IMR-90 (cell line): ENCODE results near the gene HIGD2B. TPM values are rescaled to one million over a fixed set of nuclear protein-coding genes. Genes with fewer than 3 reads are reported as not detected.
"Not testable (repeated sequence)": the region's sequence is repeated elsewhere in the genome, so short reads cannot be mapped to it uniquely, and the experiment has no call there.

Experiments used
- ATAC-seq: fragments of 200-7000 bp; cut with Tn5 transposase; 2 replicates; pipeline ENCODE4 v1.9.1; 2020; ENCODE audit warnings: low read depth, mild to moderate bottlenecking, moderate library complexity
- BruUV-seq: library from RNA; stranded (reverse); fragments of 400-500 nt; replicated peaks from 2 replicates; lab custom pipeline; 2021; lab: Mats Ljungman, UMichigan
- CTCF ChIA-PET: fragments of 300-600 bp; formaldehyde crosslinking; extraction: SDS; loops from one replicate; lab custom pipeline; 2021; ENCODE audit warnings: antibody characterized with exemption; lab: Yijun Ruan, JAX
- POLR2A ChIA-PET: fragments of 300-600 bp; sonication (Branson Sonifier 250); formaldehyde crosslinking; loops from one replicate; lab custom pipeline; 2022; ENCODE audit warnings: antibody characterized with exemption; ENCODE audit not compliant: unreplicated experiment; lab: Charles Lee
- DNase-seq: peaks from one replicate; pipeline ENCODE4 v3.0.0; 2013
- H2AFZ ChIP-seq: replicated peaks from 2 replicates; pipeline ENCODE3; 2013; ENCODE audit warnings: low read length, mild to moderate bottlenecking; ENCODE audit not compliant: poor library complexity
- H2AK5ac ChIP-seq: 2 replicates; pipeline ENCODE4 v1.6.1; 2013; ENCODE audit warnings: low read depth, low read length, inconsistent platforms
- H2AK9ac ChIP-seq: replicated peaks from 2 replicates; pipeline ENCODE3; 2013; ENCODE audit warnings: mild to moderate bottlenecking, low read depth, low read length, moderate library complexity; ENCODE audit not compliant: poor library complexity
- H2BK120ac ChIP-seq: 2 replicates; pipeline ENCODE4 v1.6.1; 2013; ENCODE audit warnings: low read depth, low read length, inconsistent platforms
- H2BK15ac ChIP-seq: 3 replicates; pipeline ENCODE4 v1.6.1; 2013; ENCODE audit warnings: low read depth, low read length, inconsistent platforms
- H2BK20ac ChIP-seq: 2 replicates; pipeline ENCODE4 v1.6.1; 2013; ENCODE audit warnings: low read depth, mild to moderate bottlenecking, inconsistent platforms, low read length, moderate library complexity
- H2BK5ac ChIP-seq: 2 replicates; pipeline ENCODE4 v1.6.1; 2013; ENCODE audit warnings: mild to moderate bottlenecking, low read depth, low read length, inconsistent platforms; ENCODE audit not compliant: poor library complexity, severe bottlenecking
- H3K14ac ChIP-seq: replicated peaks from 2 replicates; pipeline ENCODE4 v1.6.1; 2013; ENCODE audit warnings: low read depth, low read length, inconsistent platforms
- H3K18ac ChIP-seq: 2 replicates; pipeline ENCODE4 v1.6.1; 2013; ENCODE audit warnings: low read depth, low read length, control low read depth
- H3K23ac ChIP-seq: 2 replicates; pipeline ENCODE4 v1.6.1; 2013; ENCODE audit warnings: low read depth, low read length, inconsistent platforms
- H3K27ac ChIP-seq: 2 replicates; pipeline ENCODE4 v1.5.1; 2013; ENCODE audit warnings: mild to moderate bottlenecking, control low read depth, low read length; ENCODE audit not compliant: insufficient read depth
- H3K27me3 ChIP-seq: 2 replicates; pipeline ENCODE4 v1.6.1; 2013; ENCODE audit warnings: low read length; ENCODE audit not compliant: control insufficient read depth, insufficient read depth
- H3K36me3 ChIP-seq: 2 replicates; pipeline ENCODE4 v1.6.1; 2013; ENCODE audit warnings: low read length, mixed read lengths; ENCODE audit not compliant: control insufficient read depth, insufficient read depth
- H3K4ac ChIP-seq: 2 replicates; pipeline ENCODE4 v1.6.1; 2013; ENCODE audit warnings: low read depth, low read length, inconsistent platforms
- H3K4me1 ChIP-seq: 2 replicates; pipeline ENCODE4 v1.6.1; 2013; ENCODE audit warnings: low read length, mixed read lengths; ENCODE audit not compliant: control insufficient read depth, insufficient read depth
- H3K4me2 ChIP-seq: 2 replicates; pipeline ENCODE4 v1.6.1; 2013; ENCODE audit warnings: low read depth, mild to moderate bottlenecking, control low read depth, low read length, moderate library complexity
- H3K4me3 ChIP-seq: 2 replicates; pipeline ENCODE4 v1.5.1; 2013; ENCODE audit warnings: low read depth, mild to moderate bottlenecking, control low read depth, low read length, moderate library complexity; ENCODE audit not compliant: insufficient read depth
- H3K56ac ChIP-seq: 2 replicates; pipeline ENCODE4 v1.6.1; 2013; ENCODE audit warnings: low read length, inconsistent platforms; ENCODE audit not compliant: insufficient read depth; ENCODE audit errors: extremely low read depth
- H3K79me1 ChIP-seq, 2 experiments: 2 replicates each; pipeline ENCODE4 v1.6.1; 2013; ENCODE audit warnings: low read length in 2 of 2, inconsistent platforms in 1 of 2, low read depth in 1 of 2
- H3K9ac ChIP-seq: 2 replicates; pipeline ENCODE4 v1.6.1; 2013; ENCODE audit warnings: low read depth, low read length, control low read depth
- H3K9me1 ChIP-seq: 2 replicates; pipeline ENCODE4 v1.6.1; 2013; ENCODE audit warnings: low read length, inconsistent platforms; ENCODE audit not compliant: insufficient read depth
- H3K9me3 ChIP-seq: 2 replicates; pipeline ENCODE4 v1.6.1; 2013; ENCODE audit warnings: low read length; ENCODE audit not compliant: control insufficient read depth, insufficient read depth
- H4K20me1 ChIP-seq: 2 replicates; pipeline ENCODE4 v1.6.1; 2013; ENCODE audit warnings: low read length, inconsistent platforms; ENCODE audit not compliant: insufficient read depth
- H4K5ac ChIP-seq: 2 replicates; pipeline ENCODE4 v1.6.1; 2013; ENCODE audit warnings: mild to moderate bottlenecking, low read depth, low read length, control low read depth
- H4K8ac ChIP-seq, 2 experiments: 2 replicates each; pipeline ENCODE4 v1.6.1; 2013; ENCODE audit warnings: low read depth in 2 of 2, low read length in 2 of 2, control low read depth in 1 of 2, inconsistent platforms in 1 of 2
- H4K91ac ChIP-seq: 2 replicates; pipeline ENCODE4 v1.6.1; 2013; ENCODE audit warnings: low read depth, low read length, inconsistent platforms; ENCODE audit not compliant: insufficient read depth
- MAFK ChIP-seq: IDR thresholded peaks from 2 replicates; pipeline ENCODE4 v1.6.1; 2012; ENCODE audit warnings: low read depth, low read length, improper control_type of control experiment
- MAZ ChIP-seq: IDR thresholded peaks from 2 replicates; pipeline ENCODE4 v1.6.1; 2012; ENCODE audit warnings: low read depth, mild to moderate bottlenecking, low read length, improper control_type of control experiment, moderate library complexity, borderline replicate concordance
- MXI1 ChIP-seq: IDR thresholded peaks from 2 replicates; pipeline ENCODE4 v1.6.1; 2012; ENCODE audit warnings: low read depth, mild to moderate bottlenecking, low read length, moderate library complexity, borderline replicate concordance
- RCOR1 ChIP-seq: IDR thresholded peaks from 2 replicates; pipeline ENCODE4 v1.6.1; 2012; ENCODE audit warnings: mild to moderate bottlenecking, low read length, improper control_type of control experiment; ENCODE audit not compliant: insufficient replicate concordance
- SMC3 ChIP-seq: fragments of 150-350 bp; IDR thresholded peaks from 2 replicates; pipeline ENCODE4 v1.6.1; 2016; ENCODE audit warnings: low read depth, mild to moderate bottlenecking, antibody characterized with exemption, low read length, moderate library complexity
- WGBS, 2 experiments: methylation state at CpG; one replicate each; pipeline versions ENCODE4 v1.1.5 to v1.1.7; 2013; ENCODE audit warnings: missing lambda C conversion rate in 2 of 2; ENCODE audit not compliant: insufficient read length in 1 of 2; ENCODE audit errors: extremely low coverage in 2 of 2; 5-methylcytosine and 5-hydroxymethylcytosine counted together
- dilution Hi-C: fragments of 300-500 bp; cut with HindIII; formaldehyde crosslinking; loops from one replicate; pipeline ENCODE4 v1.14.3; 2018; ENCODE audit warnings: low sequenced_read_pairs; ENCODE audit not compliant: unreplicated experiment
- in situ Hi-C: fragments of 300-500 bp; cut with MboI; formaldehyde crosslinking; loops from 3 replicates; pipeline ENCODE4 v1.14.3; 2019; ENCODE audit warnings: low sequenced_read_pairs, inconsistent platforms, mixed read lengths
- intact Hi-C: fragments of 100-400 bp; cut with micrococcal nuclease; formaldehyde crosslinking; loops from 2 replicates; pipeline ENCODE4 v1.10.0; 2022
- polyA plus RNA-seq, 3 experiments: library from polyadenylated mRNA; depleted of rRNA; stranded (reverse); fragments of >200 nt; gene quantifications; 2 replicates each; pipeline ENCODE4 v1.2.3, GENCODE V29; 2012; ENCODE audit warnings: low replicate concordance in 1 of 3
- total RNA-seq: library from RNA; depleted of rRNA; stranded (reverse); fragments of >200 nt; gene quantifications from 2 replicates; pipeline ENCODE4 v1.2.3, GENCODE V29; 2012
- TF ChIP-seq, protein P1 (sequence below): fragments of 150-350 bp; IDR thresholded peaks from 2 replicates; pipeline ENCODE4 v1.6.1; 2017; ENCODE audit warnings: mild to moderate bottlenecking, antibody characterized with exemption, low read length, low read depth
- TF ChIP-seq, protein P2 (sequence below): fragments of 150-350 bp; IDR thresholded peaks from 2 replicates; pipeline ENCODE4 v1.6.1; 2016; ENCODE audit warnings: low read depth, mild to moderate bottlenecking, low read length, moderate library complexity, borderline replicate concordance

HIGD2B gene
- total and polyA plus RNA-seq, 2 of the 4 experiments (the other 2 are of a cell fraction), result not detected

DNA sequence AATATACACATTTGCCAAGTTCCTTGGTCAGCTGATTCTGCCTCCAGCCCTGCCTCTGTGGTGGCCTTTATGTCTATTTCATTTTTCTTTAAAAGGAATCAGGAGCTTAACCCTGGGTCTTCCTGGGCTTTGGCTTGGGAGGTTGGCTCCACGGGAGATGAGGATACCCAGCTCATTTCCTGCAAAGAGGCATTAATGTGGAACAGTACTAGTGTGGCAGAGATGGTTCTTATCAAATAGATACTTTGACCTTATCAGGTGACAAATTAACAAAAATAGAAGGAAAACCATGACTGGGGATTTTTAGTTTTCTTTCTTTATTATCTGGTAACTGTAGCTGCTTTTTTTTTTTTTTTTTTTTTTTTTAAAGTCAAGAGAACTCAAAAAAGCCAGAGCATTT, 42.8 kb upstream of the HIGD2B start:
- no peak overlapping the region for H2BK15ac ChIP-seq
- no peaks in the 10 kb centered on the region for H3K27me3 ChIP-seq
- no peak overlapping the region for H2AK9ac ChIP-seq
- no peak overlapping the region for H3K23ac ChIP-seq
- H3K4me3 ChIP-seq, result no peak overlapping the region
- ChIA-PET CTCF (no interaction called here), POLR2A (no interaction called here)
- no peaks in the 10 kb centered on the region for H3K9me3 ChIP-seq
- dilution Hi-C loops, result no loop called here
- H3K36me3 ChIP-seq, result peaks cover 3% of the 10 kb centered on the region; the same call in 1 of the 2 replicates
- H4K8ac ChIP-seq, result no peak overlapping the region
- no peaks in the 10 kb centered on the region for H3K79me1 ChIP-seq
- TF ChIP-seq, protein P1, sequence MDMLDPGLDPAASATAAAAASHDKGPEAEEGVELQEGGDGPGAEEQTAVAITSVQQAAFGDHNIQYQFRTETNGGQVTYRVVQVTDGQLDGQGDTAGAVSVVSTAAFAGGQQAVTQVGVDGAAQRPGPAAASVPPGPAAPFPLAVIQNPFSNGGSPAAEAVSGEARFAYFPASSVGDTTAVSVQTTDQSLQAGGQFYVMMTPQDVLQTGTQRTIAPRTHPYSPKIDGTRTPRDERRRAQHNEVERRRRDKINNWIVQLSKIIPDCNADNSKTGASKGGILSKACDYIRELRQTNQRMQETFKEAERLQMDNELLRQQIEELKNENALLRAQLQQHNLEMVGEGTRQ, result no peak
- TF ChIP-seq RCOR1 (no peak), MXI1 (no peak), MAZ (no peak), SMC3 (no peak), MAFK (no peak)
- TF ChIP-seq, protein P2, sequence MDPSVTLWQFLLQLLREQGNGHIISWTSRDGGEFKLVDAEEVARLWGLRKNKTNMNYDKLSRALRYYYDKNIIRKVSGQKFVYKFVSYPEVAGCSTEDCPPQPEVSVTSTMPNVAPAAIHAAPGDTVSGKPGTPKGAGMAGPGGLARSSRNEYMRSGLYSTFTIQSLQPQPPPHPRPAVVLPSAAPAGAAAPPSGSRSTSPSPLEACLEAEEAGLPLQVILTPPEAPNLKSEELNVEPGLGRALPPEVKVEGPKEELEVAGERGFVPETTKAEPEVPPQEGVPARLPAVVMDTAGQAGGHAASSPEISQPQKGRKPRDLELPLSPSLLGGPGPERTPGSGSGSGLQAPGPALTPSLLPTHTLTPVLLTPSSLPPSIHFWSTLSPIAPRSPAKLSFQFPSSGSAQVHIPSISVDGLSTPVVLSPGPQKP, result no peak
- H4K20me1 ChIP-seq, result no peaks in the 10 kb centered on the region
- H3K56ac ChIP-seq, result no peak overlapping the region
- H2BK20ac ChIP-seq, result no peak overlapping the region
- no peak overlapping the region for H3K18ac ChIP-seq
- H2BK120ac ChIP-seq, result no peak overlapping the region
- H3K27ac ChIP-seq, result no peak overlapping the region
- H4K5ac ChIP-seq, result no peak overlapping the region
- in situ Hi-C loops, result loop anchor here (10.0 kb wide), 1 partner anchor 356 kb away; no protein-coding TSS in a partner anchor
- no peak overlapping the region for H4K91ac ChIP-seq
- no TSS peak for BruUV-seq
- no peak overlapping the region for H3K4ac ChIP-seq
- intact Hi-C loops, result loop anchor here (10.0 kb wide), 1 partner anchor 516 kb away; no protein-coding TSS in a partner anchor
- ATAC-seq, result no peak
- no peak overlapping the region for H2AFZ ChIP-seq
- no peaks in the 10 kb centered on the region for H3K4me1 ChIP-seq
- no peak overlapping the region for H3K9ac ChIP-seq
- H2AK5ac ChIP-seq, result no peak overlapping the region
- H2BK5ac ChIP-seq, result no peak overlapping the region
- H3K9me1 ChIP-seq, result no peaks in the 10 kb centered on the region
- no CpG with 5 or more reads among the region's 1 CpG for WGBS, 2 experiments
- H3K14ac ChIP-seq, result no peak overlapping the region
- H3K4me2 ChIP-seq, result no peak overlapping the region
- DNase-seq, result no peak

DNA sequence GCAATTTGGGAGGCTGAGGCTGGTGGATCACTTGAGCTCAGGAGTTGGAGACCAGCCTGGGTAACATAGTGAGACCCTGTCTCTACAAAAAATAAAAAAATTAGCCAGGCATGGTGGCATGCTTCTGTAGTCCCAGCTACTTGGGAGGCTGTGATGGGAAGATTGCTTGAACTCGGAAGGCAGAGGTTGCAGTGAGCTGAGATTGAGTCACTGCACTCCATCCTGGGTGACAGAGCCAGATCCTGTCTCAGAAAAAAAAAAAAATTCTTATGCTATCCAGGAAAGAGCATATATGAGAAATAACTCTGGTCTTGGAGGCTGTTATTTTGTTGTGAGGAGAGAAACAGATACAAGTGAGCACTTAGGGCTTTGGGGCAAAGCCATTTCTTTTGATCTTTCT, 42.3 kb upstream of the HIGD2B start:
- H3K4ac ChIP-seq, H3K79me1 ChIP-seq, POLR2A ChIA-PET, H4K91ac ChIP-seq, H3K27ac ChIP-seq, H3K4me3 ChIP-seq, H3K9ac ChIP-seq, H2BK120ac ChIP-seq, dilution Hi-C loops, H3K18ac ChIP-seq, H3K9me1 ChIP-seq, H2AFZ ChIP-seq, CTCF ChIA-PET, H3K36me3 ChIP-seq, H4K5ac ChIP-seq, BruUV-seq, H3K56ac ChIP-seq, H4K8ac ChIP-seq, H4K20me1 ChIP-seq, H3K9me3 ChIP-seq, H3K14ac ChIP-seq, H3K23ac ChIP-seq, H2BK15ac ChIP-seq, H3K27me3 ChIP-seq, H3K4me2 ChIP-seq, H2AK5ac ChIP-seq, H2BK20ac ChIP-seq, H3K4me1 ChIP-seq, H2AK9ac ChIP-seq, H2BK5ac ChIP-seq: not testable (repeated sequence)
- in situ Hi-C loops (loop anchor here (10.0 kb wide), 1 partner anchor 357 kb away; no protein-coding TSS in a partner anchor), intact Hi-C loops (loop anchor here (10.0 kb wide), 1 partner anchor 517 kb away; no protein-coding TSS in a partner anchor)
- DNase-seq (peak; percentile 46), ATAC-seq (peak; percentile 61)
- WGBS, 2 experiments, result no CpG with 5 or more reads among the region's 1 CpG
